Neural crest cell (in vitro differentiated cells): Measurements from ENCODE around the gene XYLT1. TPM values are rescaled to one million over a fixed set of nuclear protein-coding genes. Genes with fewer than 3 reads are reported as not detected.
A peak's percentile ranks its signal among the peaks of the same experiment; 100 is the strongest.

ENCODE experiments used
- DNase-seq: peaks from one replicate; pipeline ENCODE4 v3.0.0; 2021; ENCODE audit warnings: low read depth, mixed read lengths, low spot score
- H3K27ac Mint-ChIP-seq: one replicate; pipeline ENCODE4 v1.8.0; 2021; ENCODE audit warnings: mild to moderate bottlenecking, mixed read lengths; ENCODE audit not compliant: unreplicated experiment
- H3K27me3 Mint-ChIP-seq: 2 replicates; pipeline ENCODE4 v1.8.0; 2021; ENCODE audit warnings: low read depth, mild to moderate bottlenecking, mixed read lengths
- H3K36me3 Mint-ChIP-seq: 2 replicates; pipeline ENCODE4 v1.8.0; 2021; ENCODE audit warnings: low read depth, mild to moderate bottlenecking, mixed read lengths
- H3K4me1 Mint-ChIP-seq: 2 replicates; pipeline ENCODE4 v1.8.0; 2021; ENCODE audit warnings: mixed read lengths
- H3K4me3 Mint-ChIP-seq: one replicate; pipeline ENCODE4 v1.8.0; 2021; ENCODE audit warnings: mild to moderate bottlenecking, mixed read lengths
- H3K9me3 Mint-ChIP-seq: 2 replicates; pipeline ENCODE4 v1.8.0; 2021; ENCODE audit warnings: mixed read lengths
- CTCF ChIP-seq: fragments of 200-600 bp; sonication (generic); conservative IDR thresholded peaks from 2 replicates; pipeline ENCODE4 v1.5.0; 2021; ENCODE audit warnings: antibody characterized with exemption, mild to moderate bottlenecking
- total RNA-seq: library from RNA; stranded (reverse); gene quantifications from 2 replicates; pipeline ENCODE4 v1.2.1, GENCODE V29; 2021

The XYLT1 gene
- total RNA-seq, 1 donor from 2014 or later = 15.0 TPM

- Mint-ChIP-seq H3K27me3 (no peaks in the 10 kb centered on the region), H3K4me1 (peaks cover 61% of the 10 kb centered on the region), H3K9me3 (no peaks in the 10 kb centered on the region), H3K36me3 (no peaks in the 10 kb centered on the region), H3K27ac (peak overlapping the region; percentile 84), H3K4me3 (no peak overlapping the region)
- no peak for DNase-seq
- TF ChIP-seq CTCF = no peak
Observed at GRCh38 chr16:17302620-17303019, 168.1 kb downstream of the XYLT1 start.

- TF ChIP-seq CTCF = no peak
- Mint-ChIP-seq H3K27me3 (no peaks in the 10 kb centered on the region), H3K4me1 (peaks cover 57% of the 10 kb centered on the region), H3K9me3 (no peaks in the 10 kb centered on the region), H3K4me3 (no peak overlapping the region), H3K36me3 (no peaks in the 10 kb centered on the region), H3K27ac (no peak overlapping the region)
- DNase-seq = no peak
Observed at GRCh38 chr16:17302214-17302613, 168.5 kb downstream of the XYLT1 start.

- H3K27me3 Mint-ChIP-seq = no peaks in the 10 kb centered on the region
- H3K9me3 Mint-ChIP-seq = no peaks in the 10 kb centered on the region
- TF ChIP-seq CTCF = no peak
- peaks cover 59% of the 10 kb centered on the region for H3K4me1 Mint-ChIP-seq
- no peak overlapping the region for H3K4me3 Mint-ChIP-seq
- no peak for DNase-seq
- H3K27ac Mint-ChIP-seq = no peak overlapping the region
- no peaks in the 10 kb centered on the region for H3K36me3 Mint-ChIP-seq
Observed at GRCh38 chr16:17301593-17302135, 169.1 kb downstream of the XYLT1 start.

- Mint-ChIP-seq H3K27ac (no peak overlapping the region), H3K36me3 (no peaks in the 10 kb centered on the region), H3K4me1 (peaks cover 62% of the 10 kb centered on the region), H3K9me3 (no peaks in the 10 kb centered on the region), H3K27me3 (no peaks in the 10 kb centered on the region), H3K4me3 (no peak overlapping the region)
- TF ChIP-seq CTCF = no peak
- no peak for DNase-seq
Observed at GRCh38 chr16:17301184-17301583, 169.6 kb downstream of the XYLT1 start.

GRCh38 chr16:17299790-17300189, 171.0 kb downstream of the XYLT1 start:
- Mint-ChIP-seq H3K27ac (no peak overlapping the region), H3K27me3 (no peaks in the 10 kb centered on the region), H3K4me3 (peak overlapping the region; percentile 9), H3K9me3 (no peaks in the 10 kb centered on the region), H3K36me3 (no peaks in the 10 kb centered on the region), H3K4me1 (peaks cover 52% of the 10 kb centered on the region)
- TF ChIP-seq CTCF = no peak
- no peak for DNase-seq
